ENCODE measurements around the gene ARHGEF11. TPM values are rescaled to one million over a fixed set of nuclear protein-coding genes. Genes with fewer than 3 reads are reported as not detected.
A peak's percentile ranks its signal among the peaks of the same experiment; 100 is the strongest.

ARHGEF11 gene
- total RNA-seq, 1 experiment from 2014 or later, result 41.1 TPM

- H4K20me1 ChIP-seq (ENCODE audit: control insufficient read depth, insufficient read depth, insufficient read length), result no peaks in the 10 kb centered on the region
- WGBS (ENCODE audit: extremely low coverage, insufficient read length, low lambda C conversion rate), result no CpG with 5 or more reads among the region's 5 CpGs
Observed at GRCh38 chr1:156951371-156951770, 94.2 kb downstream of the ARHGEF11 start.

More at GRCh38 chr1:156951371-156951770, 94.2 kb downstream of the ARHGEF11 start:
- Mint-ChIP-seq H3K4me1 (peaks cover 3 to 8% of the 10 kb centered on the region in 2 experiments; a peak in 3 of 4 replicates), H3K9me3 (no peaks in the 10 kb centered on the region), H3K4me3 (no peak overlapping the region), H3K27me3 (ENCODE audit: low read depth) (no peaks in the 10 kb centered on the region), H3K36me3 (ENCODE audit: insufficient read depth in 1 of 3, low read depth in 3 of 3) (peaks cover 42 to 85% (median 80%) of the 10 kb centered on the region in 3 experiments; a peak in 6 of 7 replicates), H3K27ac (0 out of 7 replicates have a peak overlapping the region, but pooled peaks of 1 of the 3 experiments have one; percentile 26)
- Histone ChIP-seq H3T11ph (ENCODE audit: low read length) (no peak overlapping the region), H3K27ac (ENCODE audit: insufficient read length, low read depth, low read length) (no peak overlapping the region), H2BK15ac (ENCODE audit: low read depth, low read length) (no peak overlapping the region), H2BK12ac (ENCODE audit: insufficient read length, low read depth, low read length) (no peak overlapping the region), H3K4me2 (ENCODE audit: insufficient read depth, insufficient read length, low read length) (no peak overlapping the region), H2BK20ac (ENCODE audit: low read depth, low read length, poor library complexity, severe bottlenecking) (no peak overlapping the region), H3K79me1 (ENCODE audit: insufficient read depth, low read depth, low read length, poor library complexity, severe bottlenecking) (no peaks in the 10 kb centered on the region), H2AFZ (ENCODE audit: low read length) (no peak overlapping the region), H4K8ac (replicated peaks; ENCODE audit: insufficient read length, low read depth, low read length) (no peak overlapping the region), H3K79me2 (ENCODE audit: insufficient read depth, low read length) (no peaks in the 10 kb centered on the region), H2AK5ac (ENCODE audit: insufficient read length, low read length) (no peak overlapping the region), H3K56ac (ENCODE audit: insufficient read length, low read depth, low read length) (no peak overlapping the region), H2BK120ac (ENCODE audit: low read depth, low read length, poor library complexity, severe bottlenecking) (no peak overlapping the region), H4K5ac (ENCODE audit: insufficient read length, low read depth, low read length) (no peak overlapping the region), H3K23ac (ENCODE audit: insufficient read length, low read depth, low read length) (no peak overlapping the region), H3K18ac (ENCODE audit: insufficient read length, low read depth, low read length) (no peak overlapping the region), H3K27me3 (ENCODE audit: insufficient read depth, low read length) (no peaks in the 10 kb centered on the region), H3K9ac (ENCODE audit: extremely low read depth, insufficient read length, low read length) (no peak overlapping the region), H3K9me3 (ENCODE audit: control insufficient read depth, low read depth, low read length) (no peaks in the 10 kb centered on the region), H3K14ac (ENCODE audit: insufficient read depth, low read length) (no peak overlapping the region), H3K23me2 (ENCODE audit: insufficient read length, low read depth, low read length, poor library complexity, severe bottlenecking) (no peaks in the 10 kb centered on the region), H3K4ac (ENCODE audit: low read depth, low read length) (no peak overlapping the region), H4K91ac (ENCODE audit: insufficient read length, low read depth, low read length) (no peak overlapping the region), H2BK5ac (ENCODE audit: insufficient read length, low read length) (no peak overlapping the region), H3K4me1 (ENCODE audit: insufficient read depth, low read length) (no peaks in the 10 kb centered on the region)
- no peak for DNase-seq
- no peak for TF ChIP-seq CTCF (conservative IDR thresholded peaks at IDR 0.05)

Measured in H9 (cell line).